Colon (tissue), 2 donors: ENCODE data around the gene P2RY8.
"Not testable (repeated sequence)": the region's sequence is repeated elsewhere in the genome, so short reads cannot be mapped to it uniquely, and the experiment has no call there.

Source experiments
- FAIRE-seq: peaks from 2 replicates; lab custom pipeline; 2012; peaks lifted over from hg19 to GRCh38; lab: Jason Lieb, UNC
- donor health status: control.
- donor health status: control.

The P2RY8 gene

DNA sequence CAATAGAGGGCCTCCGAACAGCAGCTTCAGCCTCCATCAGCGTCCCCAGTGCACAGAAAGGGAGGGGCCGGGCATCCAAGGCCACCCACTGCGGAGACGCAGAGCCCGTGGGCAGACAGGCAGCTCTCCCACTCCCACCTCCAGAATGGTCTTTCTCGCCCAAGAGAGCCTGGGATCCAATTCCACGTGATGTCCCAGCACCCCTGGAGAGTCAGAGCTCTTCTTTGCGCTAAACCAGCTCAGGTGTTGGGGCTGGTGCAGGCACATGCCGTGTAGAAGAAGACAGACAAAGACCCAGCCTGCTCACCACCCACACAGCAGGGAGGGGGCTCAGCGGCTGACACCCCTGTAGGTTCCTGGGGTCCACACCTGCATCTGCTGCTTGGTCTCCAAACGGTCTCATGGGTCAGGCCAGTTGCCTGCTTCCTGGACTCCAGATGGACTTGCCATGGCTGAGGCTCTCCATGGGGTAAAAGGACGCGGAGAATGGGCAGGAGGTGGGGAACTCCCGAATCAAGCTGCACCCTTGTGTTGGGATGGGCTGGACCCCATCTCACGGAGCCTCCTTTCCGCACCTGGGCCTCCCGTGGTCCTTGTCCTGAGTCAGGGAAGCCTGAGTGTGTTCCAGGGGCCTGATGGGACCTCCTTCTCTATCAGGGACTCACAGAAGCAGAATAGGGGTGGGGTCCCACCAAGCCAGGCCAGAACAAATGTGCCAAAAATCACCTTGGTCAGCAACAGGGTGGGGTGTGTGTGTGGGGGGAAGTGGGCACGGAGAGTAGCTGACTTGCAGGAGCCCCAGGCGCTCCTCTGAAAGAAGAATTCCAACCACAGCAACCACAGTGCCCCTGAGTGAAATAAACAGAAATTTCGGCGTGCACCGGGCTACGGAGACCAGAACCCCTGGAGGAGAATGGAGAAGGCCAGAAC is 72.7 kb downstream of the P2RY8 start:
- no peak for FAIRE-seq

DNA sequence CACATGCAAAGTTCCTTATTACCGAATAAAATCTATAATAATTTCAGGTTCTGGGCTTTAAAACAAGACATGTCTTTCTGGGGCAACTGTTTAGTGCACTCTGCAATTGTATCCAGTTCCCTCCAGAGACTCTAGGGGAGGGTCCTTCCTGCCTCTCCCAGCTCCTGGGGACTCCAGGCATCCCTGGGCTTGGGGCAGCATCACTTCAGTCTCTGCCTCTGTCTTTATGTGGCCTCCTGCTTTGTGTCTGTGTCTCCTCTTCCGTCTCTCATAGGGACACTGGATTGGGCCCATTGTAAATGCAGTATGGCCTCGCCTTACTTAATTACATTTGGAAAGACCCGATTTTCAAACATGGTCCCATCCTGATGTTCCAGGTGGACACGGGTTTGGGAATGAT is 73.4 kb downstream of the P2RY8 start:
- no peak for FAIRE-seq

DNA sequence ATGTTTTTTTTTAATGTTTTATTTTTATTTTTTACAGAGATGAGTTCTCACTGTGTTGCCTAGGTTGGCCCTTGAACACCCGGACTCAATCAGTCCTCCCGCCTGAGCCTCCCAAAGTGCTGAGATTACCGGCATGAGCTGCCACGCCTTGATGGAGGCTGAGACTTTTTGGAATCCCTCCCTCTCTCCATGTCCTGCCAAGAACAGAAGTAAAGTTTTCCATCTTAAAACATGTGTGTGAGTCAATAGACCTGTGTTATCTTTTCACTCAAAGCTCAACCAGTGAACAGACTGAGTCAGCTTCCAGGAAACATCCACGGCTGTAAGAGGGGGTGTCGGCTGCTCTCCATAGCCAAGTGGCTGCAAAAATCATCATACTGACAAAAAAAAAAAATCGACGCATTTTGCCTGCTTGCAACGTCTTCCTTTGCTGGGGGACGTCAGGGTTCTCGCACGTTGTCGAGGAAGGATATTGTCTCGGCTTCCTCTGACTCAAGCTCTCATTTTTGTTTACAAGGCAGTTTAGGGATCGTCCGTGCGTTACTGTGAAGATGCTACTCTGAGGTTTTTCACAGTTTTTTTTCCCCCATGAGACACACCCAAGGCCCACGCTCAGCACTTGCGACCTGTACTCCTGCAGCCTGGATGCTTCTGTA is 74.3 kb downstream of the P2RY8 start:
- no peak for FAIRE-seq

DNA sequence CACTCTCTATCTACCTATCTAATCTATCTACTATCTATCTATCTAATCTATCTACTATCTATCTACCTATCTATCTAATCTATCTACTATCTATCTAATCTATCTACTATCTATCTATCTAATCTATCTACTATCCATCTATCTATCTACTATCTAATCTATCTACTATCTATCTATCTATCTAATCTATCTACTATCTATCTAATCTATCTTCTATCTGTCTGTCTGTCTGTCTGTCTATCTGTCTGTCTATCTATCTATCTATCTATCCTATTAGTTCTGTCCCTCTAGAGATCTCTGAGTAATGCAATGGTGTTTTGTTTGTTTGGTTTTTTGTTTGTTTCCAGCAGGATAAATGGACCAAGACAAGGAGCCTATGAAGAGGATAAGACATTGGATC is 74.9 kb downstream of the P2RY8 start:
- no peak for FAIRE-seq

DNA sequence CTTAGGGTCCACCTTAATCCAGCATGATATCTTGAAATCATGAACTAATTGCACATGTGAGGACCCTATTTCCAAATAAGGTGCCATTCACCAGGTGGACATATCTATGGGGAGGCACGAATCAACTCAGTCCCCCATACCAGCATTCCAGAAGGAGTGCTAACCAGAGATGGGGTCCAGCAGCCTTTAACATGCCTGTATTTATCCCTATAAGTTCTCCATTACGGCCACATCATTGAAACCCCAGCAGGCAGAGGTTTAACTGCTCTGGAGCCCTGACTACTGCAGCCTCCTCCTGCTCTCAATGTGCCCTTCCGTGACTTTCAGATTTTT is 81.1 kb downstream of the P2RY8 start:
- FAIRE-seq: no peak

DNA sequence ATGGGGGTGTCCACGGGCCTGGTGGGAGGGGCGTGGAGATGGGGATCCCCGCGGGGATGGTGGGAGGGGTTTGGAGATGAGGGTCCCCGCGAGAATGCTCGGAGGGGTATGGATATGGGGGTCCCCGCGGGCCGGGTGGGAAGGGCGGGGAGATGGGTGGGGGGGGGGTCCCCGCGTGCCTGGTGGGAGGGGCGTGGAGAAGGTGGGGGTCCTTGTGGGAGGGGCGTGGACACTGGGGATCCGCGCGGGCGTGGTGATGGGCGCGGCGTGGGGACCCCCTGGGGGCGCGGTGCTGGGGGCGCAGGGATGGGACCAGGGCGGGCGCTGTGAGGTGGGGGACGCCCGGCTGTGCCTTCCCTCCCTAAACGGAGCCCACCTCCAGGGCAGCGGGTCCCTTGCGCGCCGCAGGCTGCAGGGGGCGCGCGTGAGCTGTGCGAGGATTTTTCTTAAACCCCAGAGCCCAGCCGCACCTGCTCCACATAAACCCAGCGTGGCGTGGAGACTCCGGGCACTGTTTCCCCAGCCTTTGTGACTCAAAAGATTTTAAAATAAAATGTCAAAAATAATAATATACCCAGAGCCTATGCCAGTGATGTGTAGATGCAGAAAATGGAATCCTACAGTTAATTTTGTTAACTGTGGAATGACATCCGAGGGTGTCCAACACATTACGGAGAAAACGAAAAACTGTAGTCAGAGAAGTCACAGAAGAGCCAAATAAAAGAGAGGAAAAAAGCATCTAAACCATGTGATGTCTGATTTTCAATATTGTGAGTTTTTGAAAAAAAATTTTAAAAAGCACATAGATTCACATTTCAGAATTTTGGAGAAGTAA is 82.8 kb downstream of the P2RY8 start:
- FAIRE-seq: no peak

DNA sequence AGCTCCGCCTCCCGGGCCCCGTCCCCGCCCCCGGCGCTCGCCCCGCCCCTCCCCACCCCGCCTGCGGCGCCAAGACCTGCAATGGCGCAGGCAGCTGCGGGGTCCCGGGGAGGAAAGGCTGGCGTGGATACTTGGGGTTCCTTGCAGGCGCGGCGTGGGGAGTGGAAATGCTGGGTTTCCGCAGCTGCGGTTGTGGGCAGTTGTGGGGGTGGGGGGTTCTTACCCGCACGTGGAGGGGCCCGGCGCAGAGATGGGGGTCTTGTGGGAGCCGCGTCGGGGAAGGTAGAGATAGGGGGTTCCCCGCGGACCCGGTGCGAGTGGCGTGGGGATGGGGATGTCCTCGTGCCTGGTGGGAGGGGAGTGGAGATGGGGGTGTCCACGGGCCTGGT is 83.6 kb downstream of the P2RY8 start:
- no peak for FAIRE-seq

DNA sequence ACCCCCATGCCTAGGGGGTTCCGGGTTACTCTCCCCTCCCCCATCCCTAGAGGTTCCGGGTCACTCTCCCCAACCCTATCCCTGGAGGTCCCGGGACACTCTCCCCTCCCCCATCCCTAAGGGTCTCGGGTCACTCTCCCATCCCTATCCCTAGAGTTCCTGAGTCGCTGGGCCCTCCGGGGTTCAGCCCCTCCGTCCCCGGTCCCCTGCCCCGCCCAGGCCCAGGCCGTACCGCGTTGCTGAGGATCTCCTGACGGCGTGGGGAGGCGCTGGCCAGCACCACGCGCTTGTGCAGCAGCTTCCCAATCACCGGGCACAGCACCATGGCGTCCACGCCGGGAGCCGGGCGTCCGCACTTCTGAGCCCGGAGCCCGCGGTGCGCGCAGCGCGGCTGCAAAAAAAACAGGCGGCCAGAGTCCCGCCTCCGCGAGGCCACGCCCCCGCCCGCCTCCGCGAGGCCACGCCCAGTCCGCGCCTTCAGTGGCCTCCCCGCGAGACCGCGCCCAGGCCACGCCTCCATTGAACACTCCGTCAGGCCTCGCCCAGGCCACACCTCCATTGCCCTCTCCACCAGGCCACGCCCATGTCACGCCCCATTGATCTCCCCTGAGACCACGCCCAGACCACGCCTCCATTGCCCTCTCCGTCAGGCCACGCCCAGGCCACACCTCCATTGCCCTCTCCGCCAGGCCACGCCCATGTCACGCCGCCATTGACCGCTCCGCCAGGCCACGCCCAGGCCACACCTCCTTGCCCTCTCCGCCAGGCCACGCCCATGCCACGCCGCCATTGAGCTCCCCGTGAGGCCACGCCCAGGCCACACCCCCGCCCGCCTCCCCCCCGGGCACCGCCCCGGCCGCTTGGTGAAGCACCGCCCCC is 84.2 kb downstream of the P2RY8 start, which contains the start of gene ASMTL:
ASMTL (minus strand) TSS at position 394 of the 879 bp plus-strand sequence; CDS start at position 325, 69 bp downstream.
- peak; percentile 51 for FAIRE-seq

DNA sequence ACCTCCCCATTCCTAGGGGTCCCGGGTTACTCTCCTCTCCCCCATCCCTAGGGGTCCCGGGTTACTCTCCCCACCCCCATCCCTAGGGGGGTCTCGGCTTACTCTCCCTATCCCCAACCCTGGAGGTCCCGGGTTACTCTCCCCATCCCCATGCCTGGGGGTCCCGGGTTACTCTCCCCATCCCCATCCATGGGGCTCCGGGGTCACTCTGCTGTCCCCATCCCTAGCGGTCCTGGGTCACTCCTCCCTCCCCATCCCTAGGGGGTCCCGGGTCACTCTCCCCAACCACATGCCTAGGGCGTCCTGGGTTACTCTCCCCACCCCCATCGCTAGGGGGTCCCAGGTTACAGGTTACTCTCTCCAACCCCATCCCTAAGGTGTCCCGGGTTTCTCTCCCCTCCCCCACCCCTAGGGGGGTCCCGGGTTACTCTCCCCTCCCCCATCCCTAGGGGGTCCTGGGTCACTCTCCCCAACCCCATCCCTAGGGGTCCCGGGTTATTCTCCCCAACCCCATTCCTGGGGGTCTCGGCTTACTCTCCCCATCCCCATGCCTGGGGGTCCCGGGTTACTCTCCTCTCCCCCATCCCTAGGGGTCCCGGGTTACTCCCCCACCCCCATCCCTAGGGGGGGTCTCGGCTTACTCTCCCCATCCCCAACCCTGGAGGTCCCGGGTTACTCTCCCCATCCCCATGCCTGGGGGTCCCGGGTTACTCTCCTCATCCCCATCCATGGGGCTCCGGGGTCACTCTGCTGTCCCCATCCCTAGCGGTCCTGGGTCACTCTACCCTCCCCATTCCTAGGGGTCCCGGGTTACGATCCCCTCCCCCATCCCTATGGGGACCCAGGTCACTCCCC is 85.1 kb downstream of the P2RY8 start:
- FAIRE-seq: no peak

DNA sequence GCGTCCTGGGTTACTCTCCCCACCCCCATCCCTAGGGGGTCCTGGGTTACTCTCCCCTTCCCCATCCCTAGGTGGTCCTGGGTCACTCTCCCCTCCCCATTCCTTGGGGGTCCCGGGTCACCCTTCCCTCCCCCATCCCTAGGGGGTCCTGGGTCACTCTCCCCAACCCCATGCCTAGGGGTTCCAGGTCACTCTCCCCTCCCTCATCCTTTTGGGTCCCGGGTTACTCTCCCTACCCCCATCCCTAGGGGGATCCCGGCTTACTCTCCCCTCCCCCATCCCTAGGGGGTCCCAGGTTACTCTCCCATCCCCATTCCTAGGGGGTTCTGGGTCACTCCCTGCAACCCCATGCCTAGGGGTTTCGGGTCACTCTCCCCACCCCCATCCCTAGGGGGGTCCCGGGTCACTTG is 85.7 kb downstream of the P2RY8 start:
- no peak for FAIRE-seq

DNA sequence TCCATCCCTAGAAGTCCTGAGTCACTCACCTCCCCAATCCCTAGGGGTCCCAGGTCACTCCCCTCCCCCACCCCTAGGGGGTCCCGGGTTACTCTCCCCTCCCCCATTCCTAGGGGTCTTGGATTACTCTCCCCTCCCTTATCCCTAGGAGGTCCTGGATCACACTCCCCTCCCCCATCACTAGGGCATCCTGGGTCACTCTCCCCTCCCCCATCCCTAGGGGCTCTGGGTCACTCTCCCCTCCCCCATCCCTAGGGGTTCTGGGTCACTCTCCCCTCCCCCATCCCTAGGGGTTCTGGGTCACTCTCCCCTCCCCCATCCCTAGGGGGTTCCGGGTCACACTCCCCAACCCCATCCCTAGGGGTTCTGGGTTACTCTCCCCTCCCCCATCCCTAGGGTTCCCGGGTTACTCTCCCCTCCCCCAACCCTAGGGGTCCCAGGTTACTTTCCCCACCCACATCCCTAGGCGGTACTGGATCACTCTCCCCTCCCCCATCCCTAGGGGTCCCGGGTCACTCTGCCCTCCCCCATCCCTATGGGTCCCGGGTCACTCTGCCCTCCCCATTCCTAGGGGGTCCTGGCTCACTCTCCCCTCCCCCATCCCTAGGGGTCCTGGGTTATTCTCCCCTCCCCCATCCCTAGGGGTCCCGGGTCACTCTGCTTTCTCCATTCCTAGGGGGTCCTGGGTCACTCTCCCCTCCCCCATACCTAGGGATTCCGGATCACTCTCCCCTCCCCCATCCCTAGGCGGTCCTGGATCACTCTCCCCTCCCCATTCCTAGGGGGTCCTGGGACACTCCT is 86.4 kb downstream of the P2RY8 start:
- no peak for FAIRE-seq

DNA sequence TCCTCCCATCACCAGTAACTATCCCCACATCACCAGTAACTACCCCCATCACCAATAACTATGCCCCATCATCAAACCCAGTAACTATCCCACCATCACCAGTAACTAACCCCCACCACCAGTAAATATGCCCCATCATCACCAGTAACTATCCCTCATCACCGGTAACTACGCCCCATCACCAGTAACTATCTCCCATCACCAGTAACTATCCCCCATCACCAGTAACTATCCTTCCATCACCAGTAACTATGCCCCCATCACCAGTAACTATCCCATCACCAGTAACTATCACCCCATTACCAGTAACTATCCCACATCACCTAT is 87.2 kb downstream of the P2RY8 start:
- FAIRE-seq: no peak

DNA sequence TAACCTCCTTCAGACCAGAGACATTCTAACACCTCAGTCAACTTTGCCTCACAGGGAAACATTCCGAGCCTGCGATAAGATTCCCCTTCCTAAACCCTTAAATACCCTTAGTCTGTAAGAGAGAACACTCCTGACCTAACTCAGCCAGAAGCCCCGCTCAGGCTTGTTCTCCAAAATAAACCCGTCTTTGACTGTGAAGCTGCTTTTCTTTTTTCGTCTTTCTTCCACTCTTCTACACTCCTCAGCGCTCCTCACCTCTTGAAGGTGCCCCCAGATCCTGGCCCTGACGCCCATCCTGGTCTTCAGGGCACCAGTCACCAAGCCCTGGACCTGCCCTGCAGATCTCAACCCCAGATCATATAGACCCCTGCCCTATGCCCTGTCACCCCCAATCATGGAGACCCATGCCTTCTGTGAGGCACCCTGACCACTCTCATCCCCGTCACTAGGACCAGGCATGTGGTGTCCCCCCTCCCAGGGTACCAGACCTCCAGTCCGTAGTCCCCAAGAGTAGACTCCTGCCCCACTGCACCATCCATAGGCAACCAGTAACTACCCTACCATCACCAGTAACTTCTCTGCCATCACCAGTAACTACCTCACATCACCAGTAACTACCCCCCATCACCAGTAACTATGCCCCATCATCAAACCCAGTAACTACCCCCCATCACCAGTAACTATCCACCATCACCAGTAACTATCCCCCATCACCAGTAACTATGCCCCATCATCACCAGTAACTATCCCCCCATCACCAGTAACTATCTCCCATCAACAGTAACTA is 87.8 kb downstream of the P2RY8 start:
- no peak for FAIRE-seq

DNA sequence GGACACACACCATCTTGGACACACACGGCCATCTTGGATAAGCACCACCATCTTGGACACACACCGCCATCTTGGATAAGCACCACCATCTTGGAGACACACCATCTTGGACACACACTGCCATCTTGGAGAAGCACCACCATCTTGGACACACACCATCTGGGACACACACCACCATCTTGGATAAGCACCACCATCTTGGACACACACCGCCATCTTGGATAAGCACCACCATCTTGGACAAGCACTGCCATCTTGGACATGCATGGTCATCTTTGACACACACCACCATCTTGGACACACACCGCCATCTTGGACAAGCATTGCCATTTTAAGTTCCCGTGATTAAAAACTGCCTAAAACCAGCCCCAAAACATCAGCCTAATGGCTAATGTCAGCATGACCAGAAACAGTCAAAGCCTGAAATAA is 88.4 kb downstream of the P2RY8 start:
- FAIRE-seq: not testable (repeated sequence)

DNA sequence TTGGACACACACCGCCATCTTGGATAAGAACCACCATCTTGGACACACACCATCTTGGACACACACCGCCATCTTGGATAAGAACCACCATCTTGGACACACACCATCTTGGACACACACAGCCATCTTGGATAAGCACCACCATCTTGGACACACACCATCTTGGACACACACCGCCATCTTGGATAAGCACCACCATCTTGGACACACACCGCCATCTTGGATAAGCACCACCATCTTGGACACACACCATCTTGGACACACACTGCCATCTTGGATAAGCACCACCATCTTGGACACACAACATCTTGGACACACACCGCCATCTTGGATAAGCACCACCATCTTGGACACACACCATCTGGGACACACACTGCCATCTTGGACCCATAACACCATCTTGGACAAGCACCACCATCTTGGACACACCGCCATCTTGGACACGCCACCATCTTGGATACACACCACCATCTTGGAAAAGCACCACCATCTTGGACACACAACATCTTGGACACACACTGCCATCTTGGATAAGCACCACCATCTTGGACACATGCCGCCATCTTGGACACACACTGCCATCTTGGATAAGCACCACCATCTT is 88.9 kb downstream of the P2RY8 start:
- FAIRE-seq: not testable (repeated sequence)

DNA sequence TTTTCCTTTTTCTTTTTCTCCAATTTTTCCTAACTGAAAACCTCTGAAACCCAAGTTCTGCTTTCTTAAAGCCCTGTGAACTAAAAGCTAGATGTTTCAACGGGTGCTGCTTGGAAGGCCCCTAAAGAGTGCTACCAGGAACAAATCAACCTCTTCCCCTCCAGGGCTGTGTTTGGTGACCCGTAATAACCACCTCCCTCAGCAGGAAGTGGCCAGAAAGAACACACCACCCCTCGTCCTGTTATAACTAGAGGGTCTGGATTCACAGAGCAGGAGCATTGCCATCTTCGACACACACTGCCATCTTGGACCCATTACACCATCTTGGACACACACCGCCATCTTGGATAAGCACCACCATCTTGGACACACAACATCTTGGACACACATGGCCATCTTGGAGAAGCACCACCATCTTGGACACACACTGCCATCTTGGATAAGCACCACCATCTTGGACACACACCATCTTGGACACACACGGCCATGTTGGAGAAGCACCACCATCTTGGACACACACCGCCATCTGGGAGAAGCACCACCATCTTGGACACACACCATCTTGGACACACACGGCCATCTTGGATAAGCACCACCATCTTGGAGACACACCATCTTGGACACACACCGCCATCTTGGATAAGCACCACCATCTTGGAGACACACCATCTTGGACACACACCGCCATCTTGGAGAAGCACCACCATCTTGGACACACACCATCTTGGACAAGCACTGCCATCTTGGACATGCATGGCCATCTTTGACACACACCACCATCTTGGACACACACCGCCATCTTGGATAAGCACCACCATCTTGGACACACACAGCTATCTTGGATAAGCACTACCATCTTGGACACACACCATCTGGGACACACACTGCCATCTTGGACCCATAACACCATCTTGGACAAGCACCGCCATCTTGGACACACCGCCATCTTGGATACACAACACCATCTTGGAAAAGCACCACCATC is 89.7 kb downstream of the P2RY8 start:
- not testable (repeated sequence) for FAIRE-seq
